ENCODE results near the gene TPSAB1. TPM values are rescaled to one million over a fixed set of nuclear protein-coding genes. Genes with fewer than 3 reads are reported as not detected.

TPSAB1 gene
- total and polyA plus RNA-seq, 2 donors from 2014 or later: 1.6 to 156 TPM

GRCh38 chr16:1218061-1218929 lies 22.2 kb upstream of the TPSAB1 start:
- Histone ChIP-seq H3K4me3 (ENCODE audit: low read length in 3 of 3) (no peak overlapping the region), H3K9ac (ENCODE audit: low read length in 3 of 3) (no peak overlapping the region), H3K27me3 (ENCODE audit: control insufficient read depth, insufficient read depth, low read length) (no peaks in the 10 kb centered on the region), H3K36me3 (ENCODE audit: control insufficient read depth in 2 of 3, insufficient read depth in 3 of 3, low read length in 3 of 3) (peaks cover 0 to 3% (median 0%) of the 10 kb centered on the region in 3 donors), H3K9me3 (ENCODE audit: control insufficient read depth in 2 of 3, insufficient read depth in 1 of 3, low read length in 3 of 3) (no peaks in the 10 kb centered on the region), H3K27ac (ENCODE audit: low read depth in 2 of 2, low read length in 2 of 2) (no peak overlapping the region), H3K4me1 (ENCODE audit: control insufficient read depth in 2 of 3, insufficient read depth in 2 of 3, low read depth in 1 of 3, low read length in 3 of 3) (no peaks in the 10 kb centered on the region)
- DNase-seq (no peak), FAIRE-seq (no peak)
- intact Hi-C loops (cut with DNase I): no loop called here
- TF ChIP-seq CTCF (IDR thresholded peaks at IDR 0.05; ENCODE audit: borderline replicate concordance, extremely low read depth, insufficient read depth): no peak

- no peak for DNase-seq
- no peaks in the 10 kb centered on the region for H3K27me3 ChIP-seq (ENCODE audit: control insufficient read depth, insufficient read depth, low read length)
- intact Hi-C loops (cut with DNase I): no loop called here
- no peak for TF ChIP-seq CTCF (IDR thresholded peaks at IDR 0.05; ENCODE audit: borderline replicate concordance, extremely low read depth, insufficient read depth)
- peaks cover 0 to 3% (median 0%) of the 10 kb centered on the region in 3 donors for H3K36me3 ChIP-seq (ENCODE audit: control insufficient read depth in 2 of 3, insufficient read depth in 3 of 3, low read length in 3 of 3)
- no peak for FAIRE-seq
- no peaks in the 10 kb centered on the region for H3K9me3 ChIP-seq (ENCODE audit: control insufficient read depth in 2 of 3, insufficient read depth in 1 of 3, low read length in 3 of 3)
- H3K9ac ChIP-seq (ENCODE audit: low read length in 3 of 3): no peak overlapping the region
- H3K4me1 ChIP-seq (ENCODE audit: control insufficient read depth in 2 of 3, insufficient read depth in 2 of 3, low read depth in 1 of 3, low read length in 3 of 3): no peaks in the 10 kb centered on the region
- H3K27ac ChIP-seq (ENCODE audit: low read depth in 2 of 2, low read length in 2 of 2): no peak overlapping the region
- H3K4me3 ChIP-seq (ENCODE audit: low read length in 3 of 3): no peak overlapping the region
Measured at GRCh38 chr16:1218930-1219611, 21.4 kb upstream of the TPSAB1 start.

- no peak overlapping the region for H3K27ac ChIP-seq (ENCODE audit: low read depth in 2 of 2, low read length in 2 of 2)
- H3K9ac ChIP-seq (ENCODE audit: low read length in 3 of 3): no peak overlapping the region
- no peaks in the 10 kb centered on the region for H3K4me1 ChIP-seq (ENCODE audit: control insufficient read depth in 2 of 3, insufficient read depth in 2 of 3, low read depth in 1 of 3, low read length in 3 of 3)
- H3K9me3 ChIP-seq (ENCODE audit: control insufficient read depth in 2 of 3, insufficient read depth in 1 of 3, low read length in 3 of 3): no peaks in the 10 kb centered on the region
- H3K4me3 ChIP-seq (ENCODE audit: low read length in 3 of 3): no peak overlapping the region
- peaks cover 0 to 3% (median 0%) of the 10 kb centered on the region in 3 donors for H3K36me3 ChIP-seq (ENCODE audit: control insufficient read depth in 2 of 3, insufficient read depth in 3 of 3, low read length in 3 of 3)
- no peaks in the 10 kb centered on the region for H3K27me3 ChIP-seq (ENCODE audit: control insufficient read depth, insufficient read depth, low read length)
- FAIRE-seq (no peak), DNase-seq (no peak)
- no peak for TF ChIP-seq CTCF (IDR thresholded peaks at IDR 0.05; ENCODE audit: borderline replicate concordance, extremely low read depth, insufficient read depth)
- intact Hi-C loops (cut with DNase I): no loop called here
Measured at GRCh38 chr16:1220098-1220728, 20.3 kb upstream of the TPSAB1 start.

All from kidney (tissue), 14 donors.